ENCODE results near the gene AIFM3. TPM values are rescaled to one million over a fixed set of nuclear protein-coding genes. Genes with fewer than 3 reads are reported as not detected.

Gene AIFM3
- total and polyA plus RNA-seq, 2 of the 4 experiments (the other 2 are of a cell fraction), result 0.09 to 0.18 TPM

DNA sequence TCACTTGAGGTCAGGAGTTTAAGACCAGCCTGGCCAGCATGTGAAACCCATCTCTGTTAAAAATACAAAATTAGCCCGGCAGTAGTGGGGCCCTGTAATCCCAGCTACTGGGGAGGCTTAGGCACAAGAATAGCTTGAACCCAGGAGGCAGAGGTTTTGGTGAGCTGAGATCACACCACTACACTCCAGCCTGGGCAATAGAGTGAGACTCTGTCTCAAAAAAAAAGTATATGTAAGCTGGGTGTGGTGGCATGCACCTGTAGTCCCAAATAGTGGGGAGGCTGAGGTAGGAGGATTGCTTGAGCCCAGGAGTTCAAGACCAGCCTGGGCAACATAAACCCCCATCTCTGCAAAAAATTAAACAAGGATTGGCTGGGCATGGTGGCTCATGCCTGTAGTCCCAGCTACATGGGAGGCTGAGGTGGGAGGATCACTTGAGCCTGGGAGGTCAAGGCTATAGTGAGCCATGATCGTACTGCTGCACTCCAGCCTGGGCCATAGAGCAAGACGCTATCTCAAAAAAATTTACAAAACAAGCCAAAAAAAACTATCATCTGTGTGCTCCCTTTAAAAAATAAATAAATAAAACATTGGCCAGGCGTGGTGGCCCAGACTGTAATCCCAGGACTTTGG is 39.0 kb upstream of the AIFM3 start:
- Histone ChIP-seq H3K36me3 (ENCODE audit: control insufficient read depth, insufficient read depth, low read length) (peaks cover 4% of the 10 kb centered on the region), H4K8ac (ENCODE audit: low read depth in 2 of 2, low read length in 2 of 2) (no peak overlapping the region), H2BK20ac (ENCODE audit: low read depth, low read length) (no peak overlapping the region), H2BK15ac (ENCODE audit: low read depth, low read length) (no peak overlapping the region), H3K14ac (replicated peaks; ENCODE audit: low read depth, low read length) (no peak overlapping the region), H4K20me1 (ENCODE audit: insufficient read depth, low read length) (peaks cover 99% of the 10 kb centered on the region), H2AK5ac (ENCODE audit: low read depth, low read length) (no peak overlapping the region), H3K9me3 (ENCODE audit: control insufficient read depth, insufficient read depth, low read length) (no peaks in the 10 kb centered on the region), H2BK120ac (ENCODE audit: low read depth, low read length) (no peak overlapping the region), H3K9ac (ENCODE audit: low read depth, low read length) (no peak overlapping the region), H3K9me1 (ENCODE audit: insufficient read depth, low read length) (peaks cover 13% of the 10 kb centered on the region), H3K4me3 (ENCODE audit: insufficient read depth, low read depth, low read length) (no peak overlapping the region), H2AK9ac (replicated peaks; ENCODE audit: low read depth, low read length, poor library complexity) (no peak overlapping the region), H2BK5ac (ENCODE audit: low read depth, low read length, poor library complexity, severe bottlenecking) (no peak overlapping the region), H3K4me1 (ENCODE audit: control insufficient read depth, insufficient read depth, low read length) (peaks cover 3% of the 10 kb centered on the region), H3K4ac (ENCODE audit: low read depth, low read length) (no peak overlapping the region), H3K4me2 (ENCODE audit: low read depth, low read length) (no peak overlapping the region), H3K56ac (ENCODE audit: extremely low read depth, insufficient read depth, low read length) (no peak overlapping the region), H3K18ac (ENCODE audit: low read depth, low read length) (no peak overlapping the region), H2AFZ (replicated peaks; ENCODE audit: low read length, poor library complexity) (no peak overlapping the region), H3K27me3 (ENCODE audit: control insufficient read depth, insufficient read depth, low read length) (no peaks in the 10 kb centered on the region), H4K91ac (ENCODE audit: insufficient read depth, low read depth, low read length) (no peak overlapping the region), H3K27ac (ENCODE audit: insufficient read depth, low read length) (no peak overlapping the region), H3K23ac (ENCODE audit: low read depth, low read length) (no peak overlapping the region), H3K79me1 (ENCODE audit: low read depth in 1 of 2, low read length in 2 of 2) (peaks cover 5 to 62% of the 10 kb centered on the region in 2 experiments), H4K5ac (ENCODE audit: low read depth, low read length) (no peak overlapping the region)
- TF ChIP-seq RAD21 (IDR thresholded peaks at IDR 0.05; ENCODE audit: low read length), result no peak
- TF ChIP-seq, protein P1, sequence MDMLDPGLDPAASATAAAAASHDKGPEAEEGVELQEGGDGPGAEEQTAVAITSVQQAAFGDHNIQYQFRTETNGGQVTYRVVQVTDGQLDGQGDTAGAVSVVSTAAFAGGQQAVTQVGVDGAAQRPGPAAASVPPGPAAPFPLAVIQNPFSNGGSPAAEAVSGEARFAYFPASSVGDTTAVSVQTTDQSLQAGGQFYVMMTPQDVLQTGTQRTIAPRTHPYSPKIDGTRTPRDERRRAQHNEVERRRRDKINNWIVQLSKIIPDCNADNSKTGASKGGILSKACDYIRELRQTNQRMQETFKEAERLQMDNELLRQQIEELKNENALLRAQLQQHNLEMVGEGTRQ (IDR thresholded peaks at IDR 0.05; ENCODE audit: low read depth, low read length), result no peak
- TF ChIP-seq MAZ (IDR thresholded peaks at IDR 0.05; ENCODE audit: borderline replicate concordance, low read depth, low read length), result no peak
- no peak for TF ChIP-seq CHD1 (IDR thresholded peaks at IDR 0.05; ENCODE audit: low read depth, low read length)
- no peak for TF ChIP-seq NFE2L2 (IDR thresholded peaks at IDR 0.05; ENCODE audit: low read depth, low read length)
- no peak for TF ChIP-seq BHLHE40 (IDR thresholded peaks at IDR 0.05; ENCODE audit: low read depth, low read length)
- no peak for TF ChIP-seq MXI1 (IDR thresholded peaks at IDR 0.05; ENCODE audit: borderline replicate concordance, low read depth, low read length)
- TF ChIP-seq CEBPB (IDR thresholded peaks at IDR 0.05; ENCODE audit: low read depth, low read length), result no peak
- no peak for TF ChIP-seq POLR2A (IDR thresholded peaks at IDR 0.05; ENCODE audit: low read depth, low read length)
- TF ChIP-seq RCOR1 (IDR thresholded peaks at IDR 0.05; ENCODE audit: insufficient replicate concordance, low read length), result no peak
- dilution Hi-C loops (cut with HindIII; ENCODE audit: low sequenced_read_pairs, unreplicated experiment) (no loop called here), in situ Hi-C loops (cut with MboI; ENCODE audit: low sequenced_read_pairs) (no loop called here), intact Hi-C loops (cut with micrococcal nuclease) (no loop called here)
- no TSS peak for BruUV-seq (replicated peaks)
- DNase-seq (no peak), ATAC-seq (ENCODE audit: low read depth) (no peak)
- CTCF ChIA-PET, result no interaction called here
- POLR2A ChIA-PET (ENCODE audit: unreplicated experiment), result no interaction called here
- no CpG with 5 or more reads among the region's 4 CpGs for WGBS, 2 experiments (ENCODE audit: extremely low coverage in 2 of 2, insufficient read length in 1 of 2)

All from IMR-90 (cell line).